KG1 (cell line): Measurements from ENCODE around the gene LAMTOR4.

Source experiments
- DNase-seq: peaks from one replicate; lab custom pipeline; 2025; lab: John Stamatoyannopoulos, UW

Gene LAMTOR4

GRCh38 chr7:100153708-100154535 is 5.2 kb downstream of the LAMTOR4 start:
- no peak for DNase-seq

- DNase-seq = no peak
Observed at GRCh38 chr7:100154651-100155491, 6.2 kb downstream of the LAMTOR4 start.

- no peak for DNase-seq
Observed at GRCh38 chr7:100155553-100156317, 7.0 kb downstream of the LAMTOR4 start.

- DNase-seq = no peak
Observed at GRCh38 chr7:100156331-100157068, 7.8 kb downstream of the LAMTOR4 start.

GRCh38 chr7:100157069-100157333 is 8.3 kb downstream of the LAMTOR4 start:
- DNase-seq = no peak

- DNase-seq = no peak
Observed at GRCh38 chr7:100157334-100158228, 8.9 kb downstream of the LAMTOR4 start.

- peak; percentile 7 for DNase-seq
Observed at GRCh38 chr7:100158229-100159098, 9.7 kb downstream of the LAMTOR4 start, which contains the start of gene TRAPPC14. TRAPPC14 (minus strand) TSS chr7:100158723; CDS start chr7:100158499, 224 bp downstream.

GRCh38 chr7:100159099-100159623 is 10.4 kb downstream of the LAMTOR4 start:
- DNase-seq = no peak

GRCh38 chr7:100160067-100160466 is 11.3 kb downstream of the LAMTOR4 start:
- DNase-seq = no peak

- no peak for DNase-seq
Observed at GRCh38 chr7:100163006-100163531, 14.4 kb downstream of the LAMTOR4 start.

GRCh38 chr7:100163871-100164270 is 15.2 kb downstream of the LAMTOR4 start:
- DNase-seq = no peak

- DNase-seq = no peak
Observed at GRCh38 chr7:100166317-100166940, 17.7 kb downstream of the LAMTOR4 start.

GRCh38 chr7:100166970-100167911 is 18.5 kb downstream of the LAMTOR4 start:
- no peak for DNase-seq

GRCh38 chr7:100167912-100168323 is 19.2 kb downstream of the LAMTOR4 start:
- no peak for DNase-seq

GRCh38 chr7:100169147-100169850 is 20.6 kb downstream of the LAMTOR4 start:
- DNase-seq = no peak

GRCh38 chr7:100170101-100170897 is 21.6 kb downstream of the LAMTOR4 start:
- DNase-seq = no peak
